Panc1 (cell line): Measurements from ENCODE around the gene PTAFR. TPM values are rescaled to one million over a fixed set of nuclear protein-coding genes. Genes with fewer than 3 reads are reported as not detected.

Experiments used
- ATAC-seq: fragments of 200-7000 bp; cut with Tn5 transposase; 2 replicates; pipeline ENCODE4 v1.9.1; 2020; ENCODE audit warnings: mild to moderate bottlenecking, moderate library complexity
- BruUV-seq: library from RNA; stranded (reverse); fragments of 400-500 nt; replicated peaks from 2 replicates; lab custom pipeline; 2021; lab: Mats Ljungman, UMichigan
- CTCF ChIA-PET: fragments of 300-600 bp; sonication (Branson Sonifier 250); formaldehyde crosslinking; loops from one replicate; lab custom pipeline; 2022; ENCODE audit warnings: antibody characterized with exemption; lab: Charles Lee
- POLR2A ChIA-PET: fragments of 300-600 bp; sonication (Branson Sonifier 250); formaldehyde crosslinking; loops from one replicate; lab custom pipeline; 2022; ENCODE audit warnings: antibody characterized with exemption; lab: Charles Lee
- DNase-seq: peaks from one replicate; pipeline ENCODE4 v3.0.0-alpha.2; 2010; ENCODE audit warnings: low read depth, low spot score
- H3K27ac ChIP-seq: 2 replicates; pipeline ENCODE4 v1.5.1; 2011; ENCODE audit warnings: mild to moderate bottlenecking, low read length, inconsistent platforms
- H3K27me3 ChIP-seq: fragments of 200-500 bp; sonication (Bioruptor generic); 2 replicates; pipeline ENCODE4 v1.6.0; 2014; ENCODE audit warnings: low read length, inconsistent platforms; ENCODE audit not compliant: control insufficient read depth, insufficient read depth
- H3K36me3 ChIP-seq: fragments of 200-500 bp; sonication (Bioruptor generic); 2 replicates; pipeline ENCODE4 v1.5.1; 2014; ENCODE audit warnings: inconsistent platforms, mild to moderate bottlenecking, low read length, moderate library complexity; ENCODE audit not compliant: control insufficient read depth, insufficient read depth
- H3K4me1 ChIP-seq: 2 replicates; pipeline ENCODE4 v1.5.1; 2011; ENCODE audit warnings: inconsistent platforms, mild to moderate bottlenecking, low read length, moderate library complexity; ENCODE audit not compliant: control insufficient read depth, insufficient read depth
- H3K4me3 ChIP-seq, 2 experiments: 2 replicates each; pipeline ENCODE4 v1.5.1; 2011 to 2012; ENCODE audit warnings: low read depth in 2 of 2, low read length in 2 of 2, mild to moderate bottlenecking in 2 of 2, inconsistent platforms in 1 of 2, moderate library complexity in 1 of 2
- H3K9me3 ChIP-seq: fragments of 200-500 bp; sonication (Bioruptor generic); 2 replicates; pipeline ENCODE4 v1.5.1; 2014; ENCODE audit warnings: low read depth, mild to moderate bottlenecking, inconsistent platforms, low read length, moderate library complexity; ENCODE audit not compliant: control insufficient read depth, insufficient read depth
- CTCF ChIP-seq: fragments of 450-650 bp; IDR thresholded peaks from 2 replicates; pipeline ENCODE4 v1.5.1; 2017; ENCODE audit warnings: mild to moderate bottlenecking
- POLR2AphosphoS5 ChIP-seq: IDR thresholded peaks from 2 replicates; pipeline ENCODE4 v1.6.1; 2012; ENCODE audit warnings: mild to moderate bottlenecking, low read depth, low read length, moderate library complexity
- SIN3A ChIP-seq: IDR thresholded peaks from 2 replicates; pipeline ENCODE4 v1.6.1; 2012; ENCODE audit warnings: low read depth, mild to moderate bottlenecking, low read length, moderate library complexity, borderline replicate concordance; ENCODE audit not compliant: insufficient read depth
- TCF7L2 ChIP-seq: IDR thresholded peaks from 2 replicates; pipeline ENCODE4 v1.6.1; 2011; ENCODE audit warnings: mild to moderate bottlenecking, low read depth, low read length, inconsistent platforms
- in situ Hi-C: cut with HindIII; loops from 2 replicates; pipeline ENCODE4 v1.10.0; 2016; ENCODE audit warnings: low sequenced_read_pairs, low pct_unique_long_range_greater_than_20kb
- intact Hi-C: fragments of 100-400 bp; cut with micrococcal nuclease; formaldehyde crosslinking; loops from one replicate; pipeline ENCODE4 v1.10.0; 2022; ENCODE audit not compliant: unreplicated experiment
- total RNA-seq: library from RNA; stranded (reverse); gene quantifications from one replicate; pipeline ENCODE4 v1.2.1, GENCODE V29; 2021; ENCODE audit not compliant: unreplicated experiment
- TF ChIP-seq, protein P1 (sequence below), 2 experiments: IDR thresholded peaks; 2 replicates each; pipeline ENCODE4 v1.6.1; 2011 to 2012; ENCODE audit warnings: low read depth in 2 of 2, control low read depth in 1 of 2, low read length in 1 of 2, mild to moderate bottlenecking in 1 of 2, moderate library complexity in 1 of 2; ENCODE audit not compliant: insufficient read depth in 1 of 2

Gene PTAFR
- total RNA-seq, 1 experiment from 2014 or later = 0.13 TPM

- ATAC-seq (no peak), DNase-seq (no peak)
- no peak overlapping the region for H3K27ac ChIP-seq
- POLR2A ChIA-PET = interaction anchor here (0.7 to 0.8 kb wide), 3 partner anchors 26 to 141 kb away, joined by 3 to 5 read pairs (median 4); no protein-coding TSS in a partner anchor
- BruUV-seq = no TSS peak
- no peak for TF ChIP-seq POLR2AphosphoS5
- TF ChIP-seq, protein P1, sequence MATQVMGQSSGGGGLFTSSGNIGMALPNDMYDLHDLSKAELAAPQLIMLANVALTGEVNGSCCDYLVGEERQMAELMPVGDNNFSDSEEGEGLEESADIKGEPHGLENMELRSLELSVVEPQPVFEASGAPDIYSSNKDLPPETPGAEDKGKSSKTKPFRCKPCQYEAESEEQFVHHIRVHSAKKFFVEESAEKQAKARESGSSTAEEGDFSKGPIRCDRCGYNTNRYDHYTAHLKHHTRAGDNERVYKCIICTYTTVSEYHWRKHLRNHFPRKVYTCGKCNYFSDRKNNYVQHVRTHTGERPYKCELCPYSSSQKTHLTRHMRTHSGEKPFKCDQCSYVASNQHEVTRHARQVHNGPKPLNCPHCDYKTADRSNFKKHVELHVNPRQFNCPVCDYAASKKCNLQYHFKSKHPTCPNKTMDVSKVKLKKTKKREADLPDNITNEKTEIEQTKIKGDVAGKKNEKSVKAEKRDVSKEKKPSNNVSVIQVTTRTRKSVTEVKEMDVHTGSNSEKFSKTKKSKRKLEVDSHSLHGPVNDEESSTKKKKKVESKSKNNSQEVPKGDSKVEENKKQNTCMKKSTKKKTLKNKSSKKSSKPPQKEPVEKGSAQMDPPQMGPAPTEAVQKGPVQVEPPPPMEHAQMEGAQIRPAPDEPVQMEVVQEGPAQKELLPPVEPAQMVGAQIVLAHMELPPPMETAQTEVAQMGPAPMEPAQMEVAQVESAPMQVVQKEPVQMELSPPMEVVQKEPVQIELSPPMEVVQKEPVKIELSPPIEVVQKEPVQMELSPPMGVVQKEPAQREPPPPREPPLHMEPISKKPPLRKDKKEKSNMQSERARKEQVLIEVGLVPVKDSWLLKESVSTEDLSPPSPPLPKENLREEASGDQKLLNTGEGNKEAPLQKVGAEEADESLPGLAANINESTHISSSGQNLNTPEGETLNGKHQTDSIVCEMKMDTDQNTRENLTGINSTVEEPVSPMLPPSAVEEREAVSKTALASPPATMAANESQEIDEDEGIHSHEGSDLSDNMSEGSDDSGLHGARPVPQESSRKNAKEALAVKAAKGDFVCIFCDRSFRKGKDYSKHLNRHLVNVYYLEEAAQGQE (IDR thresholded peaks at IDR 0.05; ENCODE audit: insufficient read depth in 1 of 2, low read depth in 2 of 2, low read length in 1 of 2) = no peak
- no peak for TF ChIP-seq SIN3A
- no peak for TF ChIP-seq TCF7L2
- TF ChIP-seq CTCF = no peak
- in situ Hi-C loops = no loop called here
- CTCF ChIA-PET = interaction anchor here (0.7 kb wide), 1 partner anchor 1134 kb away, joined by 5 read pairs; no protein-coding TSS in a partner anchor
- H3K4me1 ChIP-seq = no peaks in the 10 kb centered on the region
- H3K27me3 ChIP-seq = no peaks in the 10 kb centered on the region
- no peaks in the 10 kb centered on the region for H3K9me3 ChIP-seq
- H3K36me3 ChIP-seq = no peaks in the 10 kb centered on the region
- H3K4me3 ChIP-seq = no peak overlapping the region
- intact Hi-C loops = no loop called here
These were observed 74.3 kb downstream of the PTAFR start for GRCh38 chr1:28102189-28102588.

GRCh38 chr1:28099050-28099769 lies 77.3 kb downstream of the PTAFR start:
- no TSS peak for BruUV-seq
- no peaks in the 10 kb centered on the region for H3K27me3 ChIP-seq
- 0 out of 2 replicates have a peak, but pooled peaks have one; percentile 34 for ATAC-seq
- intact Hi-C loops = no loop called here
- in situ Hi-C loops = no loop called here
- H3K4me1 ChIP-seq = no peaks in the 10 kb centered on the region
- no peak overlapping the region for H3K4me3 ChIP-seq
- no peaks in the 10 kb centered on the region for H3K9me3 ChIP-seq
- TF ChIP-seq SIN3A (no peak), TCF7L2 (no peak), POLR2AphosphoS5 (no peak)
- ChIA-PET POLR2A (no interaction called here), CTCF (no interaction called here)
- no peak for DNase-seq
- no peak overlapping the region for H3K27ac ChIP-seq
- H3K36me3 ChIP-seq = no peaks in the 10 kb centered on the region

Other genes starting within 250 kb of the PTAFR start
- 1.5 TPM for gene SMPDL3B, start 241.7 kb downstream of the PTAFR start, total RNA-seq
- 10.6 TPM for gene XKR8, start 216.7 kb downstream of the PTAFR start, total RNA-seq
- 17.5 TPM for gene EYA3, start 88.1 kb downstream of the PTAFR start, total RNA-seq
- gene DNAJC8, start 56.3 kb upstream of the PTAFR start, total RNA-seq = 127 TPM
- gene ATP5IF1, start 59.4 kb upstream of the PTAFR start, total RNA-seq = 94.5 TPM
- 19.7 TPM for gene SESN2, start 82.8 kb upstream of the PTAFR start, total RNA-seq
- gene MED18, start 152.3 kb upstream of the PTAFR start, total RNA-seq = 21.7 TPM
- gene PHACTR4, start 193.1 kb upstream of the PTAFR start, total RNA-seq = 63.4 TPM